ENCODE data around the gene TNFAIP8. TPM values are rescaled to one million over a fixed set of nuclear protein-coding genes. Genes with fewer than 3 reads are reported as not detected.

TNFAIP8 gene
- total RNA-seq, 1 experiment from 2014 or later = 24.1 TPM

DNA sequence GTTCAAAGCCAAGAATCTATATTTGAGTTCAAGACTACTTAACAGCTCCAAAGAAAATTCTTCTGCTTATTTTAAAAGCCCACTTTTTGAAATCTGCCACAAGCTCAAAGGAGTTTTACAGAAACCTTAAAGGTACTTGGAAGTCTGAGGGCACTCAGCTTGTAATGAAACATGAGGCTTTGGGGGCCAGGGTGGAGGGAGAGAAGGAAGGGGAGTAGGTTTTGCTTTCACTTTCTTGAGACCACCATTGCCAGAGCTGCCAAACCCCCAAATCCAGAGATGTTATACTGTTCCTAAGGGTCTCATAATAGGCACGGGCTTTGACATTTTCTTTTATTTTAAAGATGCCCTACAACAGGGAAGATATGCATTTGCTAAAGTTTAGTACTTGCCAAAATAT, 42.6 kb upstream of the TNFAIP8 start (continued):
- TF ChIP-seq ELF4 (CRISPR knock-in tag; IDR thresholded peaks at IDR 0.05; ENCODE audit: low read depth) (no peak), RELA (CRISPR knock-in tag; IDR thresholded peaks at IDR 0.05; ENCODE audit: borderline replicate concordance) (no peak)

DNA sequence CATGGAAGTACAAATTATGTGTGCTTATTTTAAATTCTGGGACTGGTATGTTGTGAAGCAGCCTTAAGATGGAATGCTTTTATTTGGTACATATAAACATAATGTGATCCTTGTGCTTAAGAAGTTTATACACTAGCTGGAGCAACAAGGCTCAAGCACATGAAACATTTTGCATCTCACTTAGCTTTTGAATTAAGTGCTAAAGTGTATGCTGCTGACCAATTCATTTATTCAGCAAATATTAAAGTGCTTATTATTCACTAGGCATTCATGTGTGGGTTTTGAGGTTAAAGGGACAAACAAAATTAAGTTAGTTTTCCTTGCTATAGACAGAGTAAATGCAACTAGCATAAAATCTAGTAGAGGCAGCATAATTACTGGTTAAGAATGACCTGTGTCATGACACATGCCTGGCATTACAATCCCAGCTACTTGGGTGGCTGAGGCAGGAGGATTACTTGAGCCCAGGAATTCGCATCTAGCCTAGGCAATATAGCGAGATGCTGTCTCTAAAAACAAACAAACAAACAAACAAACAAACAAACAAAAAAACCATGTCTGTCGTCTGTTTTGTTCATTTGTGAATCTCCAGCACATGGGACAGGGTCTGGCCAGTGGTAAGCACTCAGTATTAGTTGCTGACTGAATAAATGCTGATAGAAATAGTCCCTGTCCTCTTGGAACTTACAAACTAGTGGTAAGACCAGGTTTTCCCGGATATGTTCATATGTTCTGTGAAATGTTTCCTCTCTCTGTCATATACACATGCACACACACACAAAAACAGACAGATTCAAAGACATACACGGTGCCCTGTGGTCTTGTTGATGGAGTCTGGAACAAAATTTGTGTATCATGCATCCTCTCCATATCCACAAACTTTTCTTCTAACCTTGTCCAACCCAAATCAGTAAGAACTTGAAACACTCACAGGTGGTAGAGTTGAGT, 41.9 kb upstream of the TNFAIP8 start:
- Mint-ChIP-seq H3K36me3 (no peaks in the 10 kb centered on the region), H3K27ac (no peak overlapping the region), H3K9me3 (no peaks in the 10 kb centered on the region), H3K4me3 (no peak overlapping the region), H3K4me1 (0 out of 2 replicates have a peak, but pooled peaks cover 5% of the 10 kb centered on the region), H3K27me3 (ENCODE audit: low read depth) (no peaks in the 10 kb centered on the region)
- DNase-seq (ENCODE audit: low spot score) (no peak), ATAC-seq (no peak)
- POLR2A ChIA-PET = no interaction called here
- CTCF ChIA-PET = interaction anchor here (1.3 kb wide), 2 partner anchors 9 to 46 kb away, joined by 3 to 4 read pairs; no protein-coding TSS in a partner anchor
- TF ChIP-seq ZNF396 (CRISPR knock-in tag; IDR thresholded peaks at IDR 0.05; ENCODE audit: borderline replicate concordance) (no peak), HMGA2 (CRISPR knock-in tag; IDR thresholded peaks at IDR 0.05) (no peak), JUN (CRISPR knock-in tag; IDR thresholded peaks at IDR 0.05) (no peak), IRF2 (CRISPR knock-in tag; IDR thresholded peaks at IDR 0.05; ENCODE audit: borderline replicate concordance, low read depth) (no peak), ZNF121 (CRISPR knock-in tag; IDR thresholded peaks at IDR 0.05) (no peak), NFE2L1 (CRISPR knock-in tag; IDR thresholded peaks at IDR 0.05) (no peak), ZNF219 (CRISPR knock-in tag; IDR thresholded peaks at IDR 0.05; ENCODE audit: borderline replicate concordance) (no peak), ZNF138 (CRISPR knock-in tag; conservative IDR thresholded peaks at IDR 0.05) (no peak), GABPB1 (CRISPR knock-in tag; IDR thresholded peaks at IDR 0.05) (no peak), NFATC4 (CRISPR knock-in tag; IDR thresholded peaks at IDR 0.05) (no peak), CREB1 (CRISPR knock-in tag; IDR thresholded peaks at IDR 0.05) (no peak), ZNF317 (CRISPR knock-in tag; IDR thresholded peaks at IDR 0.05; ENCODE audit: borderline replicate concordance, low read depth) (no peak)
- TF ChIP-seq, protein P1, sequence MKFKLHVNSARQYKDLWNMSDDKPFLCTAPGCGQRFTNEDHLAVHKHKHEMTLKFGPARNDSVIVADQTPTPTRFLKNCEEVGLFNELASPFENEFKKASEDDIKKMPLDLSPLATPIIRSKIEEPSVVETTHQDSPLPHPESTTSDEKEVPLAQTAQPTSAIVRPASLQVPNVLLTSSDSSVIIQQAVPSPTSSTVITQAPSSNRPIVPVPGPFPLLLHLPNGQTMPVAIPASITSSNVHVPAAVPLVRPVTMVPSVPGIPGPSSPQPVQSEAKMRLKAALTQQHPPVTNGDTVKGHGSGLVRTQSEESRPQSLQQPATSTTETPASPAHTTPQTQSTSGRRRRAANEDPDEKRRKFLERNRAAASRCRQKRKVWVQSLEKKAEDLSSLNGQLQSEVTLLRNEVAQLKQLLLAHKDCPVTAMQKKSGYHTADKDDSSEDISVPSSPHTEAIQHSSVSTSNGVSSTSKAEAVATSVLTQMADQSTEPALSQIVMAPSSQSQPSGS (CRISPR knock-in tag; IDR thresholded peaks at IDR 0.05; ENCODE audit: borderline replicate concordance, low read depth) = no peak
- TF ChIP-seq, protein P2, sequence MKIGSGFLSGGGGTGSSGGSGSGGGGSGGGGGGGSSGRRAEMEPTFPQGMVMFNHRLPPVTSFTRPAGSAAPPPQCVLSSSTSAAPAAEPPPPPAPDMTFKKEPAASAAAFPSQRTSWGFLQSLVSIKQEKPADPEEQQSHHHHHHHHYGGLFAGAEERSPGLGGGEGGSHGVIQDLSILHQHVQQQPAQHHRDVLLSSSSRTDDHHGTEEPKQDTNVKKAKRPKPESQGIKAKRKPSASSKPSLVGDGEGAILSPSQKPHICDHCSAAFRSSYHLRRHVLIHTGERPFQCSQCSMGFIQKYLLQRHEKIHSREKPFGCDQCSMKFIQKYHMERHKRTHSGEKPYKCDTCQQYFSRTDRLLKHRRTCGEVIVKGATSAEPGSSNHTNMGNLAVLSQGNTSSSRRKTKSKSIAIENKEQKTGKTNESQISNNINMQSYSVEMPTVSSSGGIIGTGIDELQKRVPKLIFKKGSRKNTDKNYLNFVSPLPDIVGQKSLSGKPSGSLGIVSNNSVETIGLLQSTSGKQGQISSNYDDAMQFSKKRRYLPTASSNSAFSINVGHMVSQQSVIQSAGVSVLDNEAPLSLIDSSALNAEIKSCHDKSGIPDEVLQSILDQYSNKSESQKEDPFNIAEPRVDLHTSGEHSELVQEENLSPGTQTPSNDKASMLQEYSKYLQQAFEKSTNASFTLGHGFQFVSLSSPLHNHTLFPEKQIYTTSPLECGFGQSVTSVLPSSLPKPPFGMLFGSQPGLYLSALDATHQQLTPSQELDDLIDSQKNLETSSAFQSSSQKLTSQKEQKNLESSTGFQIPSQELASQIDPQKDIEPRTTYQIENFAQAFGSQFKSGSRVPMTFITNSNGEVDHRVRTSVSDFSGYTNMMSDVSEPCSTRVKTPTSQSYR (CRISPR knock-in tag; IDR thresholded peaks at IDR 0.05) = no peak
- TF ChIP-seq, protein P3, sequence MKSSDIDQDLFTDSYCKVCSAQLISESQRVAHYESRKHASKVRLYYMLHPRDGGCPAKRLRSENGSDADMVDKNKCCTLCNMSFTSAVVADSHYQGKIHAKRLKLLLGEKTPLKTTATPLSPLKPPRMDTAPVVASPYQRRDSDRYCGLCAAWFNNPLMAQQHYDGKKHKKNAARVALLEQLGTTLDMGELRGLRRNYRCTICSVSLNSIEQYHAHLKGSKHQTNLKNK (CRISPR knock-in tag; IDR thresholded peaks at IDR 0.05) = no peak
- TF ChIP-seq, protein P4, sequence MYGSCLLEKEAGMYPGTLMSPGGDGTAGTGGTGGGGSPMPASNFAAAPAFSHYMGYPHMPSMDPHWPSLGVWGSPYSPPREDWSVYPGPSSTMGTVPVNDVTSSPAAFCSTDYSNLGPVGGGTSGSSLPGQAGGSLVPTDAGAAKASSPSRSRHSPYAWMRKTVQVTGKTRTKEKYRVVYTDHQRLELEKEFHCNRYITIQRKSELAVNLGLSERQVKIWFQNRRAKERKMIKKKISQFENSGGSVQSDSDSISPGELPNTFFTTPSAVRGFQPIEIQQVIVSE (CRISPR knock-in tag; IDR thresholded peaks at IDR 0.05; ENCODE audit: borderline replicate concordance) = no peak
- TF ChIP-seq, protein P5, sequence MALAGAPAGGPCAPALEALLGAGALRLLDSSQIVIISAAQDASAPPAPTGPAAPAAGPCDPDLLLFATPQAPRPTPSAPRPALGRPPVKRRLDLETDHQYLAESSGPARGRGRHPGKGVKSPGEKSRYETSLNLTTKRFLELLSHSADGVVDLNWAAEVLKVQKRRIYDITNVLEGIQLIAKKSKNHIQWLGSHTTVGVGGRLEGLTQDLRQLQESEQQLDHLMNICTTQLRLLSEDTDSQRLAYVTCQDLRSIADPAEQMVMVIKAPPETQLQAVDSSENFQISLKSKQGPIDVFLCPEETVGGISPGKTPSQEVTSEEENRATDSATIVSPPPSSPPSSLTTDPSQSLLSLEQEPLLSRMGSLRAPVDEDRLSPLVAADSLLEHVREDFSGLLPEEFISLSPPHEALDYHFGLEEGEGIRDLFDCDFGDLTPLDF (CRISPR knock-in tag; IDR thresholded peaks at IDR 0.05) = no peak

Data from WTC11 (cell line).